Inferior parietal cortex (tissue), 1 donor: ENCODE measurements around the gene USP7.
"Not testable (repeated sequence)": the region's sequence is repeated elsewhere in the genome, so short reads cannot be mapped to it uniquely, and the experiment has no call there.

Experiments used
- DNase-seq: peaks from one replicate; pipeline ENCODE4 v3.0.0-alpha.2; 2016; ENCODE audit errors: extremely low spot score

The USP7 gene

GRCh38 chr16:8972843-8973586, 9.3 kb upstream of the USP7 start:
- DNase-seq, result no peak

GRCh38 chr16:8971416-8971815, 7.7 kb upstream of the USP7 start:
- no peak for DNase-seq

- DNase-seq, result not testable (repeated sequence)
Observed at GRCh38 chr16:8969202-8969897, 5.6 kb upstream of the USP7 start.

GRCh38 chr16:8968054-8968453, 4.3 kb upstream of the USP7 start:
- not testable (repeated sequence) for DNase-seq

GRCh38 chr16:8967132-8967821, 3.6 kb upstream of the USP7 start:
- DNase-seq, result no peak

DNA sequence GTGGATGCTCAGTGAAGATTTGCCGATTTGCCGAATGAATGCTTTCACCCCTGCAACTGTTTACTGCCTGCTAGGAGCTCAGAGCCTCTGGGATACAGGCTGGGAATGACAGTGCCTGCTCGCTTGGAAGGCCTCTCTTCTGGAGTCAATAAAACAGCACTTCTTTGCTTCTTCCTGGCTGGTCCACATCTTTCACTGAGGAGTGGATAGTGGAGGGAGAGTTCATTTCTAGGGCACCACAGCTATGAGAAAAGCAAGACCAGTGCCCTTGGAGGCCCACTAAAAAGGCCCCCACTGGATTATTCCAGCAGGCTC, 3.1 kb upstream of the USP7 start:
- DNase-seq, result no peak

GRCh38 chr16:8964462-8964861, 756 bp upstream of the USP7 start:
- DNase-seq, result no peak

DNA sequence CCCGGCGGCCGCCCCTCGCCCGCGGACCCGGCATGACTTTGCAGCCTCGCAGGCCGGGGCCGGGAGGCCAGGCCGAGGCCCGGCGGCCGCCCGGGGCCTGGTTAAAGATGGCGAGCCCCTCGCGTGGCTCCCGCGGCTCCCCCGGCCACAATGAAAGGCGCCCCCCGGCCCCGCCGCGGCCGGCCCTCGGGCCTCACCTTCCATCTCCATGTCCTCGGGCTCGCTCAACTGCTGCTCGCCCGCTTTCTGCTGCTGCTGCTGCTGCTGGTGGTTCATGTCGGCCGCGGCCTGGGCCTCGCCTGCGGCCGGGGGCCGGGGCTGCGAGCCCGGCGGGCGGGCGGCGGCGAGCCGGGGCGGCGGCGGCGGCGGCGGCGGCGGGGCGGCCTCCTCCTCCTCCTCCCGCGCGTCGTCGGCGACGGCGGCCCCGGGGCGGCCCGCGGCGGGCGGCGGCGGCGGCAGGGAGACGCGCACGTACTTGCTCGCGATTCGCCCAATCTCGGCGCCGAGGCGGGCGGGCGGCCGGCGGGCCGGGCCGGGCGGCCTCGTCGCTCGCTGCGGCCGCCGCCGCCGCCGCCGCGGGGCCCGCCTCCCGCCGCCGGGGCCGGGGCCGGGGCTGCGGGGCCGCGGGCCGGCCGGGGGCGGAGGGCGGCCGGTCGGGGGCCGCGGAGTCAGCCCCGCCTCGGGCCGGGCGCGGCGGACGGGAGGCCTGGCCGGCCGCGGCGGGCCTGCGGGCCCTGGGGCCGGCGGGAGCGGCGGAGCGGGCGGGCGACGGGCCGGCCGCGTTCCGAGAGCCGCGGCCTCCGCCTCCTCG, 491 bp downstream of the USP7 start:
- DNase-seq, result no peak

DNA sequence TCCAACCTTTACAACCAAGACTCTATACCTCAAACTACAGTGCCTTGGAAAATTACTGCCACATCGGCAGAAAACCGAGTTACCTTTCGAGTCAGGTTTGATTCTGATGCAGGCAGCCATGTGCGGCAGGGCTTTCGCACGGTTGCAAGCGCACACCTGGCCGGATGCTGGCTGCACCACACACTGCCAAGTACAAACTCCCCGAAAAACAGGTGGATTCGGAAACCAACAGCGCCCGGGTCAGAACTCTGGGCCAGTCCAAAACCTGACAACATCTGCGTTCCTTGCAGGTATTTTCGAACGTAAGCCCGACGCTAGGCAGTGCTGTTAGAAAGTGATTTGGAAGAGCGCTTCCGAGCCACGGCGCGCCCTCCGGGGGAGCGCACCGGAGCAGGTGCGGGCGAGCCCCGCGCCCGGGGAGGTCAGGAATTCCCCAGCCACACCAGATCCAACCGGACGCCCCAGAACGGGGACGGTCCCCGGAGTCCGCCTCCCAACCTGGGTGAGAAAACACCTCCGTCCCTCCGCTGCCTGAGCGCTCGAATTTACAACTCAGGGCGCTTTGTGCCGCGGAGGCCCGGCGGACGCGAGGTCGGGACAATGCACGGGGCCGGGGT, 1.2 kb downstream of the USP7 start:
- no peak for DNase-seq

DNA sequence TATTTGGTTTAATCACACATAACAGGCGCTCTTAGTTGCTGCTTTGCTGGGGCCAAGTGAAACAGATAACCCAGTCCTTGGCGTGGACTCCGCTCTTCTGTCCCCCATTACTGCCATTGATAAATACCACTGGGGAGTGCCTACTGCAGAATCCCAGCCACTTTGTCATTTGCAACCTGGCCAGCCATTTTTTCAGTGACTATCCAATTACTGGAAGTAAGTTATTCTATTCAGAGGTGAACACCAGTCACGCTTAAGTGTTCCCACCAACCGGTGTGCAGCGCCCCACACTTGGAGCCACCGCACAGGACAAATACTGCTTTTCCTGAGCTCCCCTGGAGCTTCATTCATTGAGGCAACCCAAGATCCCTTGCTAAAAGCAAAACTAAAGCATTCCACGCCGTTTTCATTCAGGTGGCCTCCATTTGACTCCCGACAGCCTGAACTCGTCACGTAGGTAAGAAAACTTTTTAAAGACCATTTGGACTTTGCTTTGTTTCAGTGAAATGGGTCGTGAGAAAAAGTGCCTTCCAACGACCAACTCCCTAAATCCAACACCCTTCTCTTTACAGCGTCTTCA, 1.8 kb downstream of the USP7 start:
- no peak for DNase-seq

GRCh38 chr16:8960788-8961109, 3.0 kb downstream of the USP7 start:
- DNase-seq, result no peak

- no peak for DNase-seq
Observed at GRCh38 chr16:8959921-8960787, 3.6 kb downstream of the USP7 start.

GRCh38 chr16:8958344-8959167, 5.2 kb downstream of the USP7 start:
- no peak for DNase-seq

DNA sequence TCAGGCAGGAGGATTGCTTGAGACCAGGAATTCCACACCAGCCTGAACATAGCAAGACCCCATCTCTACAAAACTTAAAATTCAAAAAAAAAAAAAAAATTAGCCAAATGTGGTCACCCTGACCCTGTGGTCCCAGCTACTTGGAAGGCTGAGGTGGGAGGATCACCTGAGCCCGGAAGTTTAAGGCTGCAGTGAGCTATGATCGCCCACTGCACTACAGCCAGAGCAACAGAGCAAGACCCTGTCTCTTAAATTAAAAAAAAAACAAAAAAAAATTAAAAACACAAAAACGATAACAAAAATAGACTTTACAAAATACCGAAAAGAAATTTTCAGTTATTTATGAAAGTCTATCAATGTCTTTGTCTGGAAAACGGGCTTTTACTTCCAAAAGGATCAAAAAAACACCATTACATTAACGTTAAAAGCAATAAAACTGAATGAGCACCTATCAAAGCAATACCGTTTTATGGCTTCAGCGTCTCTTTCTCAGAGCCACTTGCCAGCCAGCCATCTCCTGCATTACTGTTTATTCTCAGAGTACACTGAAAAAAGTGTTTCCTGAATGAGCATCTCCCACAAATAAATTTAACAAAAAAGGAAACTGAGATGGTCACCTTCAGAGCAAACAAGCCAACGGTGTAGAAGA, 6.1 kb downstream of the USP7 start:
- no peak for DNase-seq

DNA sequence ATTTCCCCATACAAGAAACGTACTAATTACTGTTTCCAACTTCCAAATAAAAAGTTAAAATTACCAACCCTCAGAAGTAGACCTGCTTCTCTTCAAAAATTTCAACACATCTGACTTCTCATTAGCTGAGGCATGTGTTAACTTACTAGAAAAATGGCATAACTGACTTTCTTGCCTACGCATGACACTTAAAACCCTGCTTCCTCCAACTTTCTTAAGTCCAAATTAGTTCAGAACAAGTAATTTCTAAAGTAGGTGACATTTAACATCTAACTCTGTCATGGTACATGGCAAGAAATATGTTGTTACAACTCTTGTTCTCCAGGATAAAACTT, 6.7 kb downstream of the USP7 start:
- DNase-seq, result no peak

GRCh38 chr16:8956265-8957062, 7.2 kb downstream of the USP7 start:
- no peak for DNase-seq

DNA sequence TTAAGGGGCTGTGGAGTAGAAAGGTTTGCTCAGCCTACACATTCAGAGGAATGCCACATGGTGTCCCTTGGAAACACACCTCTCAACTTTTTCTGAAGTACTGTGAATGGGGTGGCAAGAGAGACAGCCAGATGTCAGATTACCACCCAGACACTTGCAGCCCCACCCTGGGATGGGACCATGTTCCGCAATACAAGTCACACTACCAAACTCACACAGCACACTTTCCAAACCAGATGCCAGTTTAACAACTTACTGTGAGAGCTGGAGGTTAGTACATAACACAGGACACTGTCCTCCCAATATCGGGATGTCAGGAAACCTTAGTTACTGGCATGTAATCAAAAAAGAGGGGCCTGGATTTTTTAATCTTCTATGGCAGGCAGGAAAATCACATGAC, 7.9 kb downstream of the USP7 start:
- DNase-seq, result no peak

DNA sequence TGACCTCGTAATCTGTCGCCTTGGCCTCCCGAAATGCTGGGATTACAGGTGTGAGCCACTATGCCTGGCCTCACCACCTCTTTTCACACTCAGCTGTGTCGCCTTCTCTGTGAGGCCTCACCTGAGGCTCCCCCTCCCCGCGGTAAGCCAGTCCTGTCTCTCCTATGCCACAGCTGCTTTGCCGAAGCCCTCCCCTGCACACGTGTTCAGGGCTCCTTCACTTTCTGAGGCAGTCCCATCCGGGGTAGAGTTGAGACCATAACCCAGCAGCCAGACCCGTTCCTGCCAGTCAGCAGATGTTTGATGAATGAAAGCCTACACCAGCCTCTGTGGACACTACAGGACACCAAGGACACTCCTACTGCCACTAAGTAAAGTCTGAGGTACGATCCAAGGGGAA, 10.6 kb downstream of the USP7 start:
- DNase-seq, result no peak
